Activated T-cell treated with anti-CD3 and anti-CD28 coated beads, Interleukin-2, amount 50 U/mL, for 4 hours (primary cell): ENCODE measurements around the gene PML. TPM values are rescaled to one million over a fixed set of nuclear protein-coding genes. Genes with fewer than 3 reads are reported as not detected.

ENCODE experiments used
- ATAC-seq, 2 donors: fragments of 200-7000 bp; cut with Tn5 transposase; one replicate each; pipeline ENCODE4 v1.10.0; 2021
- DNase-seq: peaks from one replicate; pipeline ENCODE4 v3.0.0-alpha.2; 2020
- H3K27me3 Mint-ChIP-seq: one replicate; pipeline ENCODE4 v1.8.0; 2021; ENCODE audit warnings: low read depth, mixed read lengths
- H3K36me3 Mint-ChIP-seq: one replicate; pipeline ENCODE4 v1.8.0; 2022; ENCODE audit warnings: mixed read lengths; ENCODE audit not compliant: insufficient read depth
- H3K4me1 Mint-ChIP-seq: one replicate; pipeline ENCODE4 v1.8.0; 2021; ENCODE audit warnings: low read depth, mixed read lengths
- H3K4me3 Mint-ChIP-seq: one replicate; pipeline ENCODE4 v1.8.0; 2021; ENCODE audit warnings: mild to moderate bottlenecking, moderate library complexity, mixed read lengths
- H3K9me3 Mint-ChIP-seq: one replicate; pipeline ENCODE4 v1.8.0; 2021; ENCODE audit warnings: mixed read lengths
- total RNA-seq, 3 donors: library from RNA; stranded (reverse); gene quantifications; one replicate each; pipeline ENCODE4 v1.2.1, GENCODE V29; 2021

Gene PML
- total RNA-seq, 3 donors from 2014 or later: 34.9 to 39.1 (median 34.9) TPM

- no peak overlapping the region for H3K4me3 Mint-ChIP-seq
- H3K36me3 Mint-ChIP-seq: peaks cover 29% of the 10 kb centered on the region
- H3K27me3 Mint-ChIP-seq: no peaks in the 10 kb centered on the region
- no peak for DNase-seq
- no peaks in the 10 kb centered on the region for H3K4me1 Mint-ChIP-seq
- ATAC-seq: no peak
- H3K9me3 Mint-ChIP-seq: no peaks in the 10 kb centered on the region
Measured at GRCh38 chr15:74027688-74028087, 33.2 kb downstream of the PML start.

- ATAC-seq (no peak), DNase-seq (no peak)
- H3K9me3 Mint-ChIP-seq: no peaks in the 10 kb centered on the region
- no peak overlapping the region for H3K4me3 Mint-ChIP-seq
- no peaks in the 10 kb centered on the region for H3K4me1 Mint-ChIP-seq
- no peaks in the 10 kb centered on the region for H3K27me3 Mint-ChIP-seq
- peaks cover 25% of the 10 kb centered on the region for H3K36me3 Mint-ChIP-seq
Measured at GRCh38 chr15:74028646-74029045, 34.1 kb downstream of the PML start.

GRCh38 chr15:74032046-74032445, 37.5 kb downstream of the PML start:
- H3K27me3 Mint-ChIP-seq: no peaks in the 10 kb centered on the region
- H3K4me1 Mint-ChIP-seq: no peaks in the 10 kb centered on the region
- DNase-seq: no peak
- peaks cover 27% of the 10 kb centered on the region for H3K36me3 Mint-ChIP-seq
- ATAC-seq: no peak
- no peak overlapping the region for H3K4me3 Mint-ChIP-seq
- no peaks in the 10 kb centered on the region for H3K9me3 Mint-ChIP-seq

- Mint-ChIP-seq H3K9me3 (no peaks in the 10 kb centered on the region), H3K36me3 (peaks cover 31% of the 10 kb centered on the region), H3K4me3 (no peak overlapping the region), H3K4me1 (no peaks in the 10 kb centered on the region), H3K27me3 (no peaks in the 10 kb centered on the region)
- DNase-seq (no peak), ATAC-seq (no peak)
Measured at GRCh38 chr15:74032606-74033561, 38.4 kb downstream of the PML start.

GRCh38 chr15:74034206-74034755, 39.8 kb downstream of the PML start:
- H3K4me3 Mint-ChIP-seq: no peak overlapping the region

GRCh38 chr15:74035121-74036017, 40.9 kb downstream of the PML start:
- Mint-ChIP-seq H3K4me3 (no peak overlapping the region), H3K36me3 (peaks cover 26% of the 10 kb centered on the region)

More at GRCh38 chr15:74034206-74034755, 39.8 kb downstream of the PML start:
- Mint-ChIP-seq H3K27me3 (no peaks in the 10 kb centered on the region), H3K36me3 (peaks cover 26% of the 10 kb centered on the region), H3K9me3 (no peaks in the 10 kb centered on the region), H3K4me1 (no peaks in the 10 kb centered on the region)
- ATAC-seq (no peak), DNase-seq (no peak)

GRCh38 chr15:74036271-74037170, 42.0 kb downstream of the PML start:
- H3K4me3 Mint-ChIP-seq: no peak overlapping the region
- H3K4me1 Mint-ChIP-seq: no peaks in the 10 kb centered on the region
- ATAC-seq (no peak), DNase-seq (no peak)
- no peaks in the 10 kb centered on the region for H3K27me3 Mint-ChIP-seq
- peaks cover 25% of the 10 kb centered on the region for H3K36me3 Mint-ChIP-seq
- H3K9me3 Mint-ChIP-seq: no peaks in the 10 kb centered on the region

More at GRCh38 chr15:74035121-74036017, 40.9 kb downstream of the PML start:
- no peaks in the 10 kb centered on the region for H3K4me1 Mint-ChIP-seq
- no peak for ATAC-seq
- H3K9me3 Mint-ChIP-seq: no peaks in the 10 kb centered on the region
- no peaks in the 10 kb centered on the region for H3K27me3 Mint-ChIP-seq
- DNase-seq: no peak

GRCh38 chr15:74037171-74038117, 42.9 kb downstream of the PML start:
- ATAC-seq (no peak), DNase-seq (no peak)
- Mint-ChIP-seq H3K4me1 (no peaks in the 10 kb centered on the region), H3K9me3 (no peaks in the 10 kb centered on the region), H3K36me3 (peaks cover 21% of the 10 kb centered on the region), H3K4me3 (no peak overlapping the region), H3K27me3 (no peaks in the 10 kb centered on the region)

- Mint-ChIP-seq H3K36me3 (peaks cover 22% of the 10 kb centered on the region), H3K4me1 (no peaks in the 10 kb centered on the region), H3K4me3 (no peak overlapping the region), H3K27me3 (no peaks in the 10 kb centered on the region), H3K9me3 (no peaks in the 10 kb centered on the region)
- ATAC-seq (no peak), DNase-seq (no peak)
Measured at GRCh38 chr15:74038707-74039655, 44.5 kb downstream of the PML start.

GRCh38 chr15:74039656-74040010, 45.1 kb downstream of the PML start:
- DNase-seq (no peak), ATAC-seq (no peak)
- no peaks in the 10 kb centered on the region for H3K9me3 Mint-ChIP-seq
- H3K36me3 Mint-ChIP-seq: peaks cover 18% of the 10 kb centered on the region
- no peak overlapping the region for H3K4me3 Mint-ChIP-seq
- H3K4me1 Mint-ChIP-seq: no peaks in the 10 kb centered on the region
- no peaks in the 10 kb centered on the region for H3K27me3 Mint-ChIP-seq

GRCh38 chr15:74040109-74040850, 45.8 kb downstream of the PML start:
- Mint-ChIP-seq H3K9me3 (no peaks in the 10 kb centered on the region), H3K27me3 (no peaks in the 10 kb centered on the region), H3K36me3 (peaks cover 18% of the 10 kb centered on the region), H3K4me1 (no peaks in the 10 kb centered on the region), H3K4me3 (no peak overlapping the region)
- ATAC-seq (no peak), DNase-seq (no peak)
